ENCODE results near the gene ADARB1. TPM values are rescaled to one million over a fixed set of nuclear protein-coding genes. Genes with fewer than 3 reads are reported as not detected.

The ADARB1 gene
- total and polyA plus RNA-seq, 9 of the 15 experiments (the other 6 are each of a cell fraction or from before 2014, with no cell fraction given), result 6.7 to 16.0 (median 8.3) TPM

DNA sequence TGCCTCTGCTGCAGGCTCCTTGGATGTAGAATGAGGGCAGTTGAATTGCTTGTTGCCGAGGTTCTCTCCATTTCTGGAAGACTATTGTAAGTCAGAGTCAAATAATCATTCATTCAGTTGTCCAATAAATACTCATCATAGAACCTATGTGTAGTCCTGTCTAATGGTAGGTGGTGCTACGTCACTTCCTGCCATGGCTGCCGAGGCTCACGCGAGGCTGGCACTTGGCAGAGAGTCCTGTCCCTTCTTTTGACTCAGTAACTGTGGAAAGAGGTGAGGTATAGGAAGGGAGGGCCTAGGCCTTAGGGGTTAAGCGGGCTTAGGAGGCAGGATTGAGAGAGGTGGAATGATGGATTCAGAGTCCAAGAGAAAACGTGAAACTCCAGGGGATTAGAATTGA is 9.7 kb downstream of the ADARB1 start (continued):
- TF ChIP-seq, protein P1, sequence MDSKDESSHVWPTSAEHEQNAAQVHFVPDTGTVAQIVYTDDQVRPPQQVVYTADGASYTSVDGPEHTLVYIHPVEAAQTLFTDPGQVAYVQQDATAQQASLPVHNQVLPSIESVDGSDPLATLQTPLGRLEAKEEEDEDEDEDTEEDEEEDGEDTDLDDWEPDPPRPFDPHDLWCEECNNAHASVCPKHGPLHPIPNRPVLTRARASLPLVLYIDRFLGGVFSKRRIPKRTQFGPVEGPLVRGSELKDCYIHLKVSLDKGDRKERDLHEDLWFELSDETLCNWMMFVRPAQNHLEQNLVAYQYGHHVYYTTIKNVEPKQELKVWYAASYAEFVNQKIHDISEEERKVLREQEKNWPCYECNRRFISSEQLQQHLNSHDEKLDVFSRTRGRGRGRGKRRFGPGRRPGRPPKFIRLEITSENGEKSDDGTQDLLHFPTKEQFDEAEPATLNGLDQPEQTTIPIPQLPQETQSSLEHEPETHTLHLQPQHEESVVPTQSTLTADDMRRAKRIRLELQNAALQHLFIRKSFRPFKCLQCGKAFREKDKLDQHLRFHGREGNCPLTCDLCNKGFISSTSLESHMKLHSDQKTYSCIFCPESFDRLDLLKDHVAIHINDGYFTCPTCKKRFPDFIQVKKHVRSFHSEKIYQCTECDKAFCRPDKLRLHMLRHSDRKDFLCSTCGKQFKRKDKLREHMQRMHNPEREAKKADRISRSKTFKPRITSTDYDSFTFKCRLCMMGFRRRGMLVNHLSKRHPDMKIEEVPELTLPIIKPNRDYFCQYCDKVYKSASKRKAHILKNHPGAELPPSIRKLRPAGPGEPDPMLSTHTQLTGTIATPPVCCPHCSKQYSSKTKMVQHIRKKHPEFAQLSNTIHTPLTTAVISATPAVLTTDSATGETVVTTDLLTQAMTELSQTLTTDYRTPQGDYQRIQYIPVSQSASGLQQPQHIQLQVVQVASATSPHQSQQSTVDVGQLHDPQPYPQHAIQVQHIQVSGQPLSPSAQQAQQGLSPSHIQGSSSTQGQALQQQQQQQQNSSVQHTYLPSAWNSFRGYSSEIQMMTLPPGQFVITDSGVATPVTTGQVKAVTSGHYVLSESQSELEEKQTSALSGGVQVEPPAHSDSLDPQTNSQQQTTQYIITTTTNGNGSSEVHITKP (IDR thresholded peaks at IDR 0.05; ENCODE audit: partially characterized antibody), result no peak
- TF ChIP-seq SMARCE1 (IDR thresholded peaks at IDR 0.05), result no peak
- TF ChIP-seq, protein P2, sequence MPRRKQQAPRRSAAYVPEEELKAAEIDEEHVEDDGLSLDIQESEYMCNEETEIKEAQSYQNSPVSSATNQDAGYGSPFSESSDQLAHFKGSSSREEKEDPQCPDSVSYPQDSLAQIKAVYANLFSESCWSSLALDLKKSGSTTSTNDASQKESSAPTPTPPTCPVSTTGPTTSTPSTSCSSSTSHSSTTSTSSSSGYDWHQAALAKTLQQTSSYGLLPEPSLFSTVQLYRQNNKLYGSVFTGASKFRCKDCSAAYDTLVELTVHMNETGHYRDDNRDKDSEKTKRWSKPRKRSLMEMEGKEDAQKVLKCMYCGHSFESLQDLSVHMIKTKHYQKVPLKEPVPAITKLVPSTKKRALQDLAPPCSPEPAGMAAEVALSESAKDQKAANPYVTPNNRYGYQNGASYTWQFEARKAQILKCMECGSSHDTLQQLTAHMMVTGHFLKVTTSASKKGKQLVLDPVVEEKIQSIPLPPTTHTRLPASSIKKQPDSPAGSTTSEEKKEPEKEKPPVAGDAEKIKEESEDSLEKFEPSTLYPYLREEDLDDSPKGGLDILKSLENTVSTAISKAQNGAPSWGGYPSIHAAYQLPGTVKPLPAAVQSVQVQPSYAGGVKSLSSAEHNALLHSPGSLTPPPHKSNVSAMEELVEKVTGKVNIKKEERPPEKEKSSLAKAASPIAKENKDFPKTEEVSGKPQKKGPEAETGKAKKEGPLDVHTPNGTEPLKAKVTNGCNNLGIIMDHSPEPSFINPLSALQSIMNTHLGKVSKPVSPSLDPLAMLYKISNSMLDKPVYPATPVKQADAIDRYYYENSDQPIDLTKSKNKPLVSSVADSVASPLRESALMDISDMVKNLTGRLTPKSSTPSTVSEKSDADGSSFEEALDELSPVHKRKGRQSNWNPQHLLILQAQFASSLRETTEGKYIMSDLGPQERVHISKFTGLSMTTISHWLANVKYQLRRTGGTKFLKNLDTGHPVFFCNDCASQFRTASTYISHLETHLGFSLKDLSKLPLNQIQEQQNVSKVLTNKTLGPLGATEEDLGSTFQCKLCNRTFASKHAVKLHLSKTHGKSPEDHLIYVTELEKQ (CRISPR knock-in tag; IDR thresholded peaks at IDR 0.05), result no peak

Data from K562 (cell line).